GM19025 (cell line): ENCODE measurements around the gene GPS2.
A peak's percentile ranks its signal among the peaks of the same experiment; 100 is the strongest.
"Not testable (repeated sequence)": the region's sequence is repeated elsewhere in the genome, so short reads cannot be mapped to it uniquely, and the experiment has no call there.

Experiments
- ATAC-seq: cut with Tn5 transposase; IDR thresholded peaks from one replicate; pipeline ENCODE4 v1.9.1; 2021; ENCODE audit warnings: mild to moderate bottlenecking, low read depth, moderate library complexity; ENCODE audit not compliant: unreplicated experiment

GPS2 gene

GRCh38 chr17:7337600-7337999 lies 22.4 kb upstream of the GPS2 start:
- not testable (repeated sequence) for ATAC-seq

- ATAC-seq = peak; percentile 68
These were observed 21.3 kb upstream of the GPS2 start, which contains the start of gene ACAP1 for GRCh38 chr17:7336240-7337175. ACAP1 (plus strand) TSS chr17:7336529; CDS start chr17:7336735, 206 bp downstream.

GRCh38 chr17:7335765-7336164 lies 20.6 kb upstream of the GPS2 start:
- ATAC-seq = not testable (repeated sequence)

GRCh38 chr17:7334938-7335538 lies 19.9 kb upstream of the GPS2 start:
- no peak for ATAC-seq

- not testable (repeated sequence) for ATAC-seq
These were observed 17.5 kb upstream of the GPS2 start for GRCh38 chr17:7332600-7333069.

- no peak for ATAC-seq
These were observed 17.0 kb upstream of the GPS2 start for GRCh38 chr17:7332111-7332510.

GRCh38 chr17:7330638-7331015 lies 15.5 kb upstream of the GPS2 start:
- ATAC-seq = no peak

- ATAC-seq = peak; percentile 50
These were observed 15.0 kb upstream of the GPS2 start for GRCh38 chr17:7329997-7330637.

GRCh38 chr17:7329374-7329996 lies 14.3 kb upstream of the GPS2 start:
- ATAC-seq = peak; percentile 43

GRCh38 chr17:7328840-7329373 lies 13.7 kb upstream of the GPS2 start, which contains the start of gene NEURL4:
NEURL4 (minus strand) TSS chr17:7329335; CDS start chr17:7329312, 23 bp downstream.
- ATAC-seq = peak; percentile 6

GRCh38 chr17:7328009-7328408 lies 12.8 kb upstream of the GPS2 start:
- no peak for ATAC-seq

GRCh38 chr17:7327501-7327900 lies 12.3 kb upstream of the GPS2 start:
- no peak for ATAC-seq

GRCh38 chr17:7327056-7327455 lies 11.9 kb upstream of the GPS2 start:
- no peak for ATAC-seq

- ATAC-seq = no peak
These were observed 11.0 kb upstream of the GPS2 start for GRCh38 chr17:7326186-7326585.

- ATAC-seq = no peak
These were observed 9.9 kb upstream of the GPS2 start for GRCh38 chr17:7325031-7325528.

GRCh38 chr17:7324438-7324779 lies 9.2 kb upstream of the GPS2 start:
- ATAC-seq = no peak

GRCh38 chr17:7323731-7324437 lies 8.7 kb upstream of the GPS2 start:
- ATAC-seq = no peak

GRCh38 chr17:7322520-7323194 lies 7.5 kb upstream of the GPS2 start:
- no peak for ATAC-seq

- ATAC-seq = no peak
These were observed 6.3 kb upstream of the GPS2 start for GRCh38 chr17:7321466-7321865.
